Esophagus (tissue), 2 donors: Measurements from ENCODE around the gene MRGPRX4. TPM values are rescaled to one million over a fixed set of nuclear protein-coding genes. Genes with fewer than 3 reads are reported as not detected.
"Not testable (repeated sequence)": the region's sequence is repeated elsewhere in the genome, so short reads cannot be mapped to it uniquely, and the experiment has no call there.

ENCODE experiments used
- H3K27ac ChIP-seq, 2 donors: one replicate each; pipeline ENCODE4 v1.5.1; 2013; ENCODE audit warnings: low read depth in 2 of 2, mild to moderate bottlenecking in 2 of 2, inconsistent platforms in 1 of 2, low read length in 1 of 2, moderate library complexity in 1 of 2
- H3K27me3 ChIP-seq, 2 donors: one replicate each; pipeline ENCODE4 v1.6.1; 2013; ENCODE audit warnings: low read length in 2 of 2, control low read depth in 1 of 2, mild to moderate bottlenecking in 1 of 2; ENCODE audit not compliant: insufficient read depth in 2 of 2, control insufficient read depth in 1 of 2
- H3K36me3 ChIP-seq, 2 donors: one replicate each; pipeline ENCODE4 v1.6.1; 2013; ENCODE audit warnings: low read length in 1 of 2; ENCODE audit not compliant: control insufficient read depth in 2 of 2, insufficient read depth in 2 of 2
- H3K4me1 ChIP-seq, 2 donors: one replicate each; pipeline ENCODE4 v1.6.1; 2013; ENCODE audit warnings: low read length in 1 of 2; ENCODE audit not compliant: control insufficient read depth in 2 of 2, insufficient read depth in 2 of 2
- H3K4me3 ChIP-seq, 2 donors: one replicate each; pipeline ENCODE4 v1.5.1; 2013; ENCODE audit warnings: low read length in 2 of 2, mild to moderate bottlenecking in 2 of 2, low read depth in 1 of 2, moderate library complexity in 1 of 2
- H3K9me3 ChIP-seq, 2 donors: one replicate each; pipeline ENCODE4 v1.6.1; 2013; ENCODE audit warnings: mild to moderate bottlenecking in 2 of 2, low read depth in 1 of 2, low read length in 1 of 2, moderate library complexity in 1 of 2; ENCODE audit not compliant: control insufficient read depth in 2 of 2, insufficient read depth in 1 of 2
- WGBS, 2 donors: extraction: QIAGEN DNeasy Blood & Tissue Kit; methylation state at CpG; one replicate each; pipeline ENCODE4 v1.1.7; 2013; 5-methylcytosine and 5-hydroxymethylcytosine counted together
- polyA plus RNA-seq, 2 donors: library from polyadenylated mRNA; stranded (reverse); fragments of 200-250 nt; gene quantifications; one replicate each; pipeline ENCODE4 v1.2.3, GENCODE V29; 2013
- donor health status: healthy with polysubstance abuse.
- donor health status: Bipolar disorder and iron deficiency.

Gene MRGPRX4
- polyA plus RNA-seq = not detected

DNA sequence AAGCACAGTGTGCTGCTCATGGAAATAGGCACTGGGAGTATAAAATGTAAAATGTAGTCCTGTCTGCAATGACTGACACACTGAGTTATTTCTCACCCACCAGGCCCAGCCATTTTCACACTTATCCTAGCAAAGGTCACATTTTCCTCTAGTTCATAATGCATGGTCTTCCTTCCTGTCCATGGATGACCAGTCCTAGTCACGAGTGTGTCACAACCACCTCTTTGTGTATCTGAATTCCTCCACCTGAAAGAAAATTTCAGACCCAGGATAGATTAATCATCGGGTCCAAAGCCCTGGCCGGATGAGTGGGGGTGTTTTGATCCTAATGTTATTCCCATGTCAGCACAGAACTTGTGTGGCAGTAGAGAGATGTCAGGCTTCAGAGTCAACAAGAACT lies at the start of gene MRGPRX4:
Gene MRGPRX4 (plus strand): TSS at position 172 of the 400 bp plus-strand sequence. CDS start 420 bp downstream, outside the sequence.
- WGBS, 2 donors = 72 to 73% methylated on average over 3 of the region's 3 CpGs
- Histone ChIP-seq H3K27ac (no peak within 1 kb of the TSS), H3K4me3 (no peak within 1 kb of the TSS), H3K9me3 (no peaks in the 10 kb centered on the region), H3K4me1 (no peaks in the 10 kb centered on the region), H3K36me3 (no peaks in the 10 kb centered on the region), H3K27me3 (no peaks in the 10 kb centered on the region)

DNA sequence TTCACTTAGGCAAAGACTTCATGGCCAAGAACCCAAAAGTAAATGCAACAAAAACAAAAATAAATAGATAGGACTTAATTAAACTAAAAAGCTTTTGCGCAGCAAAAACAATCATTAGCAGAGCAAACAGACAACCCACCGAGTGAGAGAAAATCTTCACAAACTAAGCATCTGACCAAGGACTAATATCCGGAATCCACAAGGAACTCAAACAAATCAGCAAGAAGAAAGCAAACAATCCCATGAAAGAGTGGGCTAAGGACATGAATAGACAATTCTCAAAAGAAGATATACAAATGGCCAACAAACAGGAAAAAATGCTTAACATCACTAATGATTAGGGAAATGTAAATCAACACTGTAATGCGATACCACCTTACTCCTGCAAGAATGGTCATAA lies 41.5 kb upstream of the MRGPRX4 start:
- not testable (repeated sequence) for H3K9me3 ChIP-seq, H3K4me3 ChIP-seq, H3K4me1 ChIP-seq, H3K36me3 ChIP-seq, H3K27me3 ChIP-seq, H3K27ac ChIP-seq
- WGBS, 2 donors = 74 to 86% methylated on average over 4 of the region's 4 CpGs

DNA sequence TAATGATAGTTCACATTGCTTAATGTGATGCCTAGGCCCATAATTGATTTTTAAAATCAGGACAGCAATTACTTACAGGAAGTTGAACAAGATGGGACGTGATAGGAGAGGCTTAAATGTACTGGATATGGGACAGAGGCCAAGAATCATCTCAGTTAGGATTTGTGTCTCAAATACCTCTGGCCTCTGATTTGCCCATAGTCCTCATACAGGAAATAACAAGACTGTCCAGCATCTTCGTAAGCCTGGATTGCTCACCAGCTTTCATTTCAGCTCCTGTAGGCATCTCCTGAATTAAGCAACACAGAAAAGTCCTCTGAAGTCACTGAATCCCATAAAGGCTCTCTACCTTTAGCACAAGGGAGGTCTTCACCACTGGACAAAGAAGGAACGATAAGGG lies 40.3 kb upstream of the MRGPRX4 start, which contains the start of gene MRGPRX3:
Gene MRGPRX3 (plus strand): TSS at position 231 of the 400 bp plus-strand sequence. CDS start 4,632 bp downstream, outside the sequence.
- Histone ChIP-seq H3K36me3 (no peaks in the 10 kb centered on the region), H3K4me3 (no peak within 1 kb of the TSS), H3K4me1 (no peaks in the 10 kb centered on the region), H3K27me3 (no peaks in the 10 kb centered on the region), H3K9me3 (no peaks in the 10 kb centered on the region), H3K27ac (no peak within 1 kb of the TSS)
- 41 to 45% methylated on average over 3 of the region's 3 CpGs for WGBS, 2 donors

DNA sequence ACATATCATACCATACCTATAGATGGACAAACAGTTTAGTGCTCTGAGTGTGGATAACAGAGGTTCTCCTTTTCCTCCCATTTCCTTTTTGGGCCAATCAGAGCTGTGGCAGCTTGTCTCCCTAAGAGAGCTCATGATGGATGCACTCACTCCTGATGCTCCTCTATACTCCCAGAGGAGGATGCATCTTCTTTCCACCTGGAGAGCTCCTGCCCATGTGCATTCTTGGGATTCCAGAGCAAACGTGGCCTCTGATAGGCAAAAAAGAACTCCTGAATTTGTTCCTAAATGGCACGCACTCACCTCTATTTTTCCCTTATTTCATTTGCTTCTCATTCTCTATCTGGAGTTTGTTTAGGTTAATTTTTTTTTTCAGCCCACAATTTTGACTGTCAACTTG lies 37.3 kb upstream of the MRGPRX4 start:
- WGBS, 2 donors = 33 to 54% methylated on average over 2 of the region's 2 CpGs
- Histone ChIP-seq H3K27me3 (no peaks in the 10 kb centered on the region), H3K36me3 (no peaks in the 10 kb centered on the region), H3K9me3 (no peaks in the 10 kb centered on the region), H3K4me1 (no peaks in the 10 kb centered on the region), H3K27ac (no peak overlapping the region), H3K4me3 (no peak overlapping the region)

DNA sequence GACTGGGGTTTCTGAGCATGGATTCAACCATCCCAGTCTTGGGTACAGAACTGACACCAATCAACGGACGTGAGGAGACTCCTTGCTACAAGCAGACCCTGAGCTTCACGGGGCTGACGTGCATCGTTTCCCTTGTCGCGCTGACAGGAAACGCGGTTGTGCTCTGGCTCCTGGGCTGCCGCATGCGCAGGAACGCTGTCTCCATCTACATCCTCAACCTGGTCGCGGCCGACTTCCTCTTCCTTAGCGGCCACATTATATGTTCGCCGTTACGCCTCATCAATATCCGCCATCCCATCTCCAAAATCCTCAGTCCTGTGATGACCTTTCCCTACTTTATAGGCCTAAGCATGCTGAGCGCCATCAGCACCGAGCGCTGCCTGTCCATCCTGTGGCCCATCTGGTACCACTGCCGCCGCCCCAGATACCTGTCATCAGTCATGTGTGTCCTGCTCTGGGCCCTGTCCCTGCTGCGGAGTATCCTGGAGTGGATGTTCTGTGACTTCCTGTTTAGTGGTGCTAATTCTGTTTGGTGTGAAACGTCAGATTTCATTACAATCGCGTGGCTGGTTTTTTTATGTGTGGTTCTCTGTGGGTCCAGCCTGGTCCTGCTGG lies 35.3 kb upstream of the MRGPRX4 start:
- H3K9me3 ChIP-seq = no peaks in the 10 kb centered on the region
- H3K4me1 ChIP-seq = no peaks in the 10 kb centered on the region
- WGBS, 2 donors = 95 to 96% methylated on average over 29 of the region's 29 CpGs
- no peaks in the 10 kb centered on the region for H3K36me3 ChIP-seq
- no peak overlapping the region for H3K27ac ChIP-seq
- no peak overlapping the region for H3K4me3 ChIP-seq
- H3K27me3 ChIP-seq = no peaks in the 10 kb centered on the region

DNA sequence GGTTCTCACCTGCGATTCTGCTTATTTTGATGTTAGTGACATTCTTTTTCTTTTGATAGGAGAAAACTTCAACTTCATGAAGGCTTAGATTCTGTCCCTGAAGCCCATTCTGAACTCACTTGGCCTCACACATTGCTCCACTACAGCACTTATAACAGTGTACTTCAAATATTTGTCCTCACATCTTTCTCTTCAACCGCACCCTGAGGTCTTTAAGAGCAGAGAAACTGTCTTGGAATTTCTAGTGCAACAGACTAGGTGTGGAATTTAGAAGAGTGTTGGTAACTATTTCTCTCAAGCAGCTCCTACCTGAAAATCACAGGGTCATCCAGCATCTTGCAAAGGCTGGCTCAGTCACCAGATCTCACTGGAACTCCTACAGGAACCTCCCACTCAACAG lies 32.5 kb upstream of the MRGPRX4 start:
- WGBS, 2 donors = 87 to 93% methylated on average over 2 of the region's 2 CpGs
- no peak overlapping the region for H3K4me3 ChIP-seq
- H3K9me3 ChIP-seq = peaks cover 0 to 2% of the 10 kb centered on the region in 2 donors
- H3K4me1 ChIP-seq = no peaks in the 10 kb centered on the region
- H3K27ac ChIP-seq = no peak overlapping the region
- H3K36me3 ChIP-seq = no peaks in the 10 kb centered on the region
- H3K27me3 ChIP-seq = peaks cover 0 to 3% of the 10 kb centered on the region in 2 donors

DNA sequence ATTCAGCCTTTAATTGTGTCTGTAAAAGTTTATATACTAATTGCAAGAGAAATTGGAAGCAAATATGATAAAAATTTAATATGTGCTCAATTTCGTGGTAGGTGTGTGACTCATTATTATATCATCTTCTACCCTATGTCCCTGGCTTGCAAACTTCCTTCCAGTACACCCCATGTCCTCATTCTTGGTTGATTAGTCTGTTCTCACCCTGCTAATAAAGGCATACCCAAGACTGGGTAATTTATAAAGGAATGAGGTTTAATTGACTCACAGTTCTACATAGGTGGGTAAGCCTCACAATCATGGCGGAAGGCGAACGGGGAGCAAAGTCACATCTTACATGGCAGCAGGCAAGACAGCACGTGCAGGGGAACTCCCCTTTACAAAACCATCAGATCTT lies 28.4 kb upstream of the MRGPRX4 start:
- H3K27me3 ChIP-seq = peaks cover 0 to 4% of the 10 kb centered on the region in 2 donors
- no peaks in the 10 kb centered on the region for H3K4me1 ChIP-seq
- H3K27ac ChIP-seq = no peak overlapping the region
- no peak overlapping the region for H3K4me3 ChIP-seq
- 52 to 60% methylated on average over 5 of the region's 5 CpGs for WGBS, 2 donors
- H3K36me3 ChIP-seq = no peaks in the 10 kb centered on the region
- peaks cover 0 to 2% of the 10 kb centered on the region in 2 donors for H3K9me3 ChIP-seq

DNA sequence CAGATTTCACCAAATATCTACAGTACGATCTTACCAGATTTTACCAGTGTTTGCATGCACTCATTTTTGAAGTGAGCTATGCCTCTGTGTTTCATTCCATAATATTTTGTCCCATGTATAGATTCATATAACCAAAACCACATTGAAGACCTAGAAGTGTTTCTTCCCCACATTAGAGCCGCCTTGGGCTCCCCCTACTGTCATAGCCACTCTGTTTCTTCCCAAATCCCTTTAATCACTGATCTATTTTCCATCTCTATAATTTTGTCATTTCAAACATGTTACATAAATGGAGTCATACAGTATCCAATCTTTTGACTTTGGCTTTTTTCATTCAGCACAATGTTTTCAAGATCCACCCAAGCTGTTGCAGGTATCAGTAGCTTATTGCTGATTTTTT lies 27.6 kb upstream of the MRGPRX4 start:
- H3K27me3 ChIP-seq = peaks cover 0 to 4% of the 10 kb centered on the region in 2 donors
- H3K4me3 ChIP-seq = no peak overlapping the region
- peaks cover 0 to 2% of the 10 kb centered on the region in 2 donors for H3K9me3 ChIP-seq
- 52 to 74% methylated on average over 2 of the region's 2 CpGs for WGBS, 2 donors
- H3K4me1 ChIP-seq = no peaks in the 10 kb centered on the region
- no peaks in the 10 kb centered on the region for H3K36me3 ChIP-seq
- no peak overlapping the region for H3K27ac ChIP-seq

DNA sequence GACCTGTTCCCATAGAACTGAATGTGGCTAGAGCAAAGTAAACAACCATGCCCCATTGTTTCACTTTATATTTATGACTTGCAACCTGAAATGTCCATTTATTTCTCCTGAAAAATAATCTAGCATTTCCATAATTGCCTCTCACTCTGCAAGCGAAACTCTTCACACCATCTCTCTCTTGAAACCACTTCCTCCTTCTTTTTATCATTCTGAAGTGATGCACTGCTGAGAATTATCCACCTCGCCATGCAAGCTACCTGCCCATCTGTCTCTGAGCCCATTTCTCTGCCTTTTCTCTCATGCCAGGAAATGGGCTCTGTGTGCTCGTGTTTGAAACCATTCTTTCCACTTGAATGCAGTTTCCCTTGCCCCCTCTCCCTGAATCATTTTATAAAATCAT lies 26.8 kb upstream of the MRGPRX4 start:
- Histone ChIP-seq H3K4me3 (no peak overlapping the region), H3K36me3 (no peaks in the 10 kb centered on the region), H3K4me1 (no peaks in the 10 kb centered on the region), H3K27ac (no peak overlapping the region), H3K9me3 (peaks cover 0 to 2% of the 10 kb centered on the region in 2 donors), H3K27me3 (peaks cover 0 to 4% of the 10 kb centered on the region in 2 donors)
- WGBS, 2 donors = 45 to 55% methylated on average over 3 of the region's 3 CpGs

DNA sequence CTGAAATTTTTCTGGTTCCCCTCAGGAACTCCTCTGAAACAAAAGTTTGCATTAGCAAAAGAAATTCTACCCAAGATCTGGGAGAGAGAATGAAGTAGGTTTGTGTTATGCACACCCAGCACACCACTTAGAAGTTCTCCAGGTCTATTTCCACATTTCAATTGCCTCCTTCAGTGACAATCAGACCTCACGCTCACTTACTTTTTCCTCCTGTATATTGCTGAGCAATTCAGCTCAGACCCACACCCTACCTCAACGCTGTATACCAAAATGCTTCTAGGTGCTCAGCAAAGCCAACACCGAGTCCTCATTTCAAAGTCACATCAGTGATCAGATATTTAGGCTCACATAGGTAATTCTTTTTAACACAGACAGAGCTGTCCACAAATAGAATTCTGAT lies 21.1 kb upstream of the MRGPRX4 start:
- H3K27ac ChIP-seq = no peak overlapping the region
- peaks cover 0 to 5% of the 10 kb centered on the region in 2 donors for H3K27me3 ChIP-seq
- no peaks in the 10 kb centered on the region for H3K36me3 ChIP-seq
- H3K4me3 ChIP-seq = no peak overlapping the region
- WGBS, 2 donors = 85 to 89% methylated on average over 3 of the region's 3 CpGs
- H3K4me1 ChIP-seq = no peaks in the 10 kb centered on the region
- H3K9me3 ChIP-seq = no peaks in the 10 kb centered on the region
